AG10803 (cell line): ENCODE measurements around the gene MSI2.

Source experiments
- DNase-seq: peaks from one replicate; pipeline ENCODE4 v3.0.0; 2010; ENCODE audit warnings: low read depth
- H3K4me3 ChIP-seq: 2 replicates; pipeline ENCODE4 v1.5.1; 2011; ENCODE audit warnings: mild to moderate bottlenecking, low read length, control low read depth
- CTCF ChIP-seq: conservative IDR thresholded peaks from 2 replicates; pipeline ENCODE4 v1.5.1; 2011; ENCODE audit warnings: mild to moderate bottlenecking, low read length, control low read depth, inconsistent platforms

The MSI2 gene

GRCh38 chr17:57424777-57425188 lies 168.5 kb downstream of the MSI2 start:
- no peak for TF ChIP-seq CTCF
- H3K4me3 ChIP-seq, result no peak overlapping the region
- DNase-seq, result no peak

GRCh38 chr17:57425431-57425830 lies 169.1 kb downstream of the MSI2 start:
- no peak for DNase-seq
- no peak for TF ChIP-seq CTCF
- H3K4me3 ChIP-seq, result no peak overlapping the region

- no peak for TF ChIP-seq CTCF
- H3K4me3 ChIP-seq, result no peak overlapping the region
- DNase-seq, result no peak
These were observed 169.9 kb downstream of the MSI2 start for GRCh38 chr17:57425903-57426880.

- DNase-seq, result no peak
- TF ChIP-seq CTCF, result no peak
- H3K4me3 ChIP-seq, result no peak overlapping the region
These were observed 173.6 kb downstream of the MSI2 start for GRCh38 chr17:57429966-57430365.

GRCh38 chr17:57431415-57431814 lies 175.1 kb downstream of the MSI2 start:
- TF ChIP-seq CTCF, result no peak

GRCh38 chr17:57432507-57433277 lies 176.4 kb downstream of the MSI2 start:
- no peak overlapping the region for H3K4me3 ChIP-seq
- no peak for DNase-seq
- TF ChIP-seq CTCF, result no peak

More at GRCh38 chr17:57431415-57431814, 175.1 kb downstream of the MSI2 start:
- no peak overlapping the region for H3K4me3 ChIP-seq
- no peak for DNase-seq
